ENCODE results near the gene NPFF. TPM values are rescaled to one million over a fixed set of nuclear protein-coding genes. Genes with fewer than 3 reads are reported as not detected.
A peak's percentile ranks its signal among the peaks of the same experiment; 100 is the strongest.

Gene NPFF
- total and polyA plus RNA-seq, 4 donors, result not detected

DNA sequence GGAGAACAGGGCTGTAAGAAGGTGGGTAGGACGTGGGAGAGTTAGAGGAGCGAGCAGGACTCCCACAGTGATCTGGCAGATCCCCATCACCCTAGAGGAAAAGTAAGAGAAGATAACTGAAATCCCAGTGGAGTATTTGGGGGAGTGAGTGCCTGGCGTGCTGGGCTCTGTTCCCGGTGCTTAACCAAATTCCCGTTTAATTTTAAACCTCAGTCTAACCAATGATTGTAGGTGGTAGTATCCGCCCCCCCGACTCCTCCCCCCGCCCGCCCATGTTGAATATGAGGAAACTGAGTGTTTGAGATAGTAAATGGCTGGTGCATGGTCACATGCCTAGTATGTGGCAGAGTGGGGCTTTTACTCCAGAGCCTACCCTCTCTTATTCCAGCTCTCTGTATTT lies 5.0 kb downstream of the NPFF start (continued):
- TF ChIP-seq JUND (IDR thresholded peaks at IDR 0.05), result no peak
- TF ChIP-seq NR2F2 (IDR thresholded peaks at IDR 0.05), result no peak
- TF ChIP-seq TAF1 (conservative IDR thresholded peaks at IDR 0.05), result no peak
- no peak for TF ChIP-seq HNF4A (conservative IDR thresholded peaks at IDR 0.05)
- TF ChIP-seq SP1 (IDR thresholded peaks at IDR 0.05), result no peak
- no peak for TF ChIP-seq RAD21 (IDR thresholded peaks at IDR 0.05)
- TF ChIP-seq, protein P1, sequence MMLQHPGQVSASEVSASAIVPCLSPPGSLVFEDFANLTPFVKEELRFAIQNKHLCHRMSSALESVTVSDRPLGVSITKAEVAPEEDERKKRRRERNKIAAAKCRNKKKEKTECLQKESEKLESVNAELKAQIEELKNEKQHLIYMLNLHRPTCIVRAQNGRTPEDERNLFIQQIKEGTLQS (IDR thresholded peaks at IDR 0.05), result no peak
- no peak for TF ChIP-seq GABPA (IDR thresholded peaks at IDR 0.05 in 1 of 2, conservative IDR thresholded peaks at IDR 0.05 in 1 of 2)
- TF ChIP-seq RXRA (IDR thresholded peaks at IDR 0.05), result no peak
- no peak for TF ChIP-seq HNF4G (IDR thresholded peaks at IDR 0.05)

DNA sequence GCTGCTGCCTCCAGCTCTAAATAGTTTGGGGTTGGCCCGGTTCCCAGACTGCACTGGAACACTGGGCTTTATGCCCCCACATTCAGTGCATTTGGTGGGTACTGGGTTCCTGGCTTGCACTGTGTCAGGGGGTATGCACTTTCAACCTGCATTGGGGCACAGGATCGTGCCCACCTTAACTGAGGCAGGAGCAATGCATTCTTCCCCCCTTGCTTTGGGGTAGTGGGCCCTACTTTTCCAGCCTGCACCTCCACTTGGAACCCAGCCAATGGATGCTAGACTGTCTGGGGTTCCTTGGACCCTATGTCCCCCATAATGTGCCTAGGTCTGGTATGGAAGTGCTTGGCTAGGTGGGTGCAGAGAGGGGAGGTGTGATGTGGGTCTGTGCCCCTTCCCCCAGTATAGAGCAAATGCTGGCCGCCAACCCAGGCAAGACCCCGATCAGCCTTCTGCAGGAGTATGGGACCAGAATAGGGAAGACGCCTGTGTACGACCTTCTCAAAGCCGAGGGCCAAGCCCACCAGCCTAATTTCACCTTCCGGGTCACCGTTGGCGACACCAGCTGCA lies 5.6 kb downstream of the NPFF start:
- Histone ChIP-seq H3K27ac (ENCODE audit: low read depth in 1 of 2, low read length in 2 of 2) (peak overlapping the region; percentile 98 to 99), H3K9ac (ENCODE audit: low read depth in 1 of 2, low read length in 2 of 2) (peak overlapping the region; percentile 60 to 68), H3K4me1 (ENCODE audit: control insufficient read depth in 4 of 4, insufficient read depth in 4 of 4, low read length in 3 of 4) (peaks cover 5 to 30% (median 21%) of the 10 kb centered on the region in 4 donors), H3K27me3 (ENCODE audit: control insufficient read depth in 4 of 4, insufficient read depth in 4 of 4, low read length in 3 of 4) (no peaks in the 10 kb centered on the region), H3K4me3 (ENCODE audit: low read depth in 1 of 3, low read length in 3 of 3) (peak overlapping the region; percentile 73 to 89 (median 74)), H3K36me3 (ENCODE audit: control insufficient read depth in 4 of 4, insufficient read depth in 3 of 4, low read depth in 1 of 4, low read length in 3 of 4) (peaks cover 0 to 14% (median 4%) of the 10 kb centered on the region in 4 donors), H3K9me3 (ENCODE audit: control insufficient read depth in 4 of 4, low read length in 3 of 4) (no peaks in the 10 kb centered on the region)
- DNase-seq (ENCODE audit: low spot score), result no peak
- TF ChIP-seq RAD21 (IDR thresholded peaks at IDR 0.05), result no peak
- TF ChIP-seq HNF4A (conservative IDR thresholded peaks at IDR 0.05), result peak in 1 of 2 donors; percentile 3
- no peak for TF ChIP-seq JUND (IDR thresholded peaks at IDR 0.05)
- TF ChIP-seq TAF1 (conservative IDR thresholded peaks at IDR 0.05), result no peak
- no peak for TF ChIP-seq FOXA1 (IDR thresholded peaks at IDR 0.05)
- no peak for TF ChIP-seq RXRA (IDR thresholded peaks at IDR 0.05)
- WGBS, result 71% methylated on average over 10 of the region's 10 CpGs

DNA sequence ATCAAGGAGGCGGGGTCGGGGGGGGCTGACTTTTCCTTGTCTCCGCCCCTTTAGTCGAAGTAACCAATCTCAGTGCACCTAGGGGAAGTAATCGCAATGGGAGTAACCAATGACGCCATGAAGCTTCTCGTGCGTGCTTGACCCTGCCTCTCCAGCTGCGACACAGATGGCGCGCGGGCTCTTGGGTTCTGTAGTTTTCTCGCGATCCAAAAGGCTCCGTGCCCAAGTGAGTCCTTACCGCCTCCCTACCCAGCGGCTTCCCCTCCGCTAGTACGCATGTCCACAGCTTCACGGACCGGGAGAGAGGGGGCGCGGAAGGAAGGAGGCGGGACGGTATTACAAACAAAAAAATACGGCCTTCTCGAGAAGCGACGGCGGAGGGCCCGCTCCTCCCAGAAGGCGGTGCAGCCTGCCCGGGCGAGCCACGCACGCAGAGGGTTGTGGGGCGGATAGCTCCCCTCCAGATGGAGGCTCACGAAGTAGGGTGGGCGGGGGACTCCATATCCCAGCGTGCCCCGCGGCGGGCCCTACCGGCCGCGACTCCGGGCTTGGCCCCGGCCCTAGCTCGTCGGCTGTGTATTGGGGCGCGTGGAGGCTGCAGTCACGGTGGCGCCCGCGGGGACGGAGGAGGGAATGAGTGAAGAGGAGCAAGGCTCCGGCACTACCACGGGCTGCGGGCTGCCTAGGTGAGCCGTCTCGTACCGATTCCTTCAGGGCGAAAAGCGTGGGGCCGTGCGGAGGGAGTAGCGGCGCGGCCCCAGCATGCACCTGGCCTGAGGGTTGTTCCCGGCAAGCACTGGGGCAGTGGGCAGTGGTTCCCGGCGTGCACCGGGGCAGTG lies 6.3 kb downstream of the NPFF start, which contains the start of gene TARBP2:
Gene TARBP2, plus strand, starts transcription at position 508 of the 839 bp plus-strand sequence. Its CDS starts 126 bp downstream, at position 634.
- DNase-seq (ENCODE audit: low spot score), result peak; percentile 98
- peaks cover 0 to 7% (median 1%) of the 10 kb centered on the region in 4 donors for H3K36me3 ChIP-seq (ENCODE audit: control insufficient read depth in 4 of 4, insufficient read depth in 3 of 4, low read depth in 1 of 4, low read length in 3 of 4)
- peak within 1 kb of the TSS; percentile 74 to 91 (median 80) for H3K4me3 ChIP-seq (ENCODE audit: low read depth in 1 of 3, low read length in 3 of 3)
- H3K27me3 ChIP-seq (ENCODE audit: control insufficient read depth in 4 of 4, insufficient read depth in 4 of 4, low read length in 3 of 4), result no peaks in the 10 kb centered on the region
- no peaks in the 10 kb centered on the region for H3K9me3 ChIP-seq (ENCODE audit: control insufficient read depth in 4 of 4, low read length in 3 of 4)
- under 1% methylated on average over 74 of the region's 74 CpGs for WGBS
- peaks cover 5 to 33% (median 21%) of the 10 kb centered on the region in 4 donors for H3K4me1 ChIP-seq (ENCODE audit: control insufficient read depth in 4 of 4, insufficient read depth in 4 of 4, low read length in 3 of 4)
- peak; percentile 89 for TF ChIP-seq YY1 (IDR thresholded peaks at IDR 0.05)
- no peak for TF ChIP-seq FOXA1 (IDR thresholded peaks at IDR 0.05)
- TF ChIP-seq, protein P2, sequence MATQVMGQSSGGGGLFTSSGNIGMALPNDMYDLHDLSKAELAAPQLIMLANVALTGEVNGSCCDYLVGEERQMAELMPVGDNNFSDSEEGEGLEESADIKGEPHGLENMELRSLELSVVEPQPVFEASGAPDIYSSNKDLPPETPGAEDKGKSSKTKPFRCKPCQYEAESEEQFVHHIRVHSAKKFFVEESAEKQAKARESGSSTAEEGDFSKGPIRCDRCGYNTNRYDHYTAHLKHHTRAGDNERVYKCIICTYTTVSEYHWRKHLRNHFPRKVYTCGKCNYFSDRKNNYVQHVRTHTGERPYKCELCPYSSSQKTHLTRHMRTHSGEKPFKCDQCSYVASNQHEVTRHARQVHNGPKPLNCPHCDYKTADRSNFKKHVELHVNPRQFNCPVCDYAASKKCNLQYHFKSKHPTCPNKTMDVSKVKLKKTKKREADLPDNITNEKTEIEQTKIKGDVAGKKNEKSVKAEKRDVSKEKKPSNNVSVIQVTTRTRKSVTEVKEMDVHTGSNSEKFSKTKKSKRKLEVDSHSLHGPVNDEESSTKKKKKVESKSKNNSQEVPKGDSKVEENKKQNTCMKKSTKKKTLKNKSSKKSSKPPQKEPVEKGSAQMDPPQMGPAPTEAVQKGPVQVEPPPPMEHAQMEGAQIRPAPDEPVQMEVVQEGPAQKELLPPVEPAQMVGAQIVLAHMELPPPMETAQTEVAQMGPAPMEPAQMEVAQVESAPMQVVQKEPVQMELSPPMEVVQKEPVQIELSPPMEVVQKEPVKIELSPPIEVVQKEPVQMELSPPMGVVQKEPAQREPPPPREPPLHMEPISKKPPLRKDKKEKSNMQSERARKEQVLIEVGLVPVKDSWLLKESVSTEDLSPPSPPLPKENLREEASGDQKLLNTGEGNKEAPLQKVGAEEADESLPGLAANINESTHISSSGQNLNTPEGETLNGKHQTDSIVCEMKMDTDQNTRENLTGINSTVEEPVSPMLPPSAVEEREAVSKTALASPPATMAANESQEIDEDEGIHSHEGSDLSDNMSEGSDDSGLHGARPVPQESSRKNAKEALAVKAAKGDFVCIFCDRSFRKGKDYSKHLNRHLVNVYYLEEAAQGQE (IDR thresholded peaks at IDR 0.05), result peak; percentile 5
- peak in 1 of 2 donors; percentile 22 for TF ChIP-seq GABPA (IDR thresholded peaks at IDR 0.05 in 1 of 2, conservative IDR thresholded peaks at IDR 0.05 in 1 of 2)
- peak; percentile 84 for TF ChIP-seq SP1 (IDR thresholded peaks at IDR 0.05)
- TF ChIP-seq HNF4G (IDR thresholded peaks at IDR 0.05), result no peak
- no peak for TF ChIP-seq FOXA2 (IDR thresholded peaks at IDR 0.05)
- TF ChIP-seq RAD21 (IDR thresholded peaks at IDR 0.05), result no peak
- TF ChIP-seq, protein P3, sequence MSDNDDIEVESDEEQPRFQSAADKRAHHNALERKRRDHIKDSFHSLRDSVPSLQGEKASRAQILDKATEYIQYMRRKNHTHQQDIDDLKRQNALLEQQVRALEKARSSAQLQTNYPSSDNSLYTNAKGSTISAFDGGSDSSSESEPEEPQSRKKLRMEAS (IDR thresholded peaks at IDR 0.05), result no peak
- peak in 1 of 2 donors; percentile 44 for TF ChIP-seq EGR1 (IDR thresholded peaks at IDR 0.05; ENCODE audit: low read depth in 2 of 2)
- TF ChIP-seq, protein P1 (IDR thresholded peaks at IDR 0.05), result no peak
- TF ChIP-seq TAF1 (conservative IDR thresholded peaks at IDR 0.05), result peak; percentile 26
- TF ChIP-seq, protein P4, sequence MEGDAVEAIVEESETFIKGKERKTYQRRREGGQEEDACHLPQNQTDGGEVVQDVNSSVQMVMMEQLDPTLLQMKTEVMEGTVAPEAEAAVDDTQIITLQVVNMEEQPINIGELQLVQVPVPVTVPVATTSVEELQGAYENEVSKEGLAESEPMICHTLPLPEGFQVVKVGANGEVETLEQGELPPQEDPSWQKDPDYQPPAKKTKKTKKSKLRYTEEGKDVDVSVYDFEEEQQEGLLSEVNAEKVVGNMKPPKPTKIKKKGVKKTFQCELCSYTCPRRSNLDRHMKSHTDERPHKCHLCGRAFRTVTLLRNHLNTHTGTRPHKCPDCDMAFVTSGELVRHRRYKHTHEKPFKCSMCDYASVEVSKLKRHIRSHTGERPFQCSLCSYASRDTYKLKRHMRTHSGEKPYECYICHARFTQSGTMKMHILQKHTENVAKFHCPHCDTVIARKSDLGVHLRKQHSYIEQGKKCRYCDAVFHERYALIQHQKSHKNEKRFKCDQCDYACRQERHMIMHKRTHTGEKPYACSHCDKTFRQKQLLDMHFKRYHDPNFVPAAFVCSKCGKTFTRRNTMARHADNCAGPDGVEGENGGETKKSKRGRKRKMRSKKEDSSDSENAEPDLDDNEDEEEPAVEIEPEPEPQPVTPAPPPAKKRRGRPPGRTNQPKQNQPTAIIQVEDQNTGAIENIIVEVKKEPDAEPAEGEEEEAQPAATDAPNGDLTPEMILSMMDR (IDR thresholded peaks at IDR 0.05; ENCODE audit: low read depth, low read length, missing input control), result no peak
- TF ChIP-seq HNF4A (conservative IDR thresholded peaks at IDR 0.05), result peak in 1 of 2 donors; percentile 4
- TF ChIP-seq, protein P5, sequence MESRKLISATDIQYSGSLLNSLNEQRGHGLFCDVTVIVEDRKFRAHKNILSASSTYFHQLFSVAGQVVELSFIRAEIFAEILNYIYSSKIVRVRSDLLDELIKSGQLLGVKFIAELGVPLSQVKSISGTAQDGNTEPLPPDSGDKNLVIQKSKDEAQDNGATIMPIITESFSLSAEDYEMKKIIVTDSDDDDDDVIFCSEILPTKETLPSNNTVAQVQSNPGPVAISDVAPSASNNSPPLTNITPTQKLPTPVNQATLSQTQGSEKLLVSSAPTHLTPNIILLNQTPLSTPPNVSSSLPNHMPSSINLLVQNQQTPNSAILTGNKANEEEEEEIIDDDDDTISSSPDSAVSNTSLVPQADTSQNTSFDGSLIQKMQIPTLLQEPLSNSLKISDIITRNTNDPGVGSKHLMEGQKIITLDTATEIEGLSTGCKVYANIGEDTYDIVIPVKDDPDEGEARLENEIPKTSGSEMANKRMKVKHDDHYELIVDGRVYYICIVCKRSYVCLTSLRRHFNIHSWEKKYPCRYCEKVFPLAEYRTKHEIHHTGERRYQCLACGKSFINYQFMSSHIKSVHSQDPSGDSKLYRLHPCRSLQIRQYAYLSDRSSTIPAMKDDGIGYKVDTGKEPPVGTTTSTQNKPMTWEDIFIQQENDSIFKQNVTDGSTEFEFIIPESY (IDR thresholded peaks at IDR 0.05), result peak; percentile 64
- TF ChIP-seq RXRA (IDR thresholded peaks at IDR 0.05), result peak; percentile 13 to 53
- no peak for TF ChIP-seq NR2F2 (IDR thresholded peaks at IDR 0.05)
- peak; percentile 14 to 76 for TF ChIP-seq JUND (IDR thresholded peaks at IDR 0.05)
- peak within 1 kb of the TSS; percentile 92 to 100 for H3K9ac ChIP-seq (ENCODE audit: low read depth in 1 of 2, low read length in 2 of 2)
- peak within 1 kb of the TSS; percentile 98 to 99 for H3K27ac ChIP-seq (ENCODE audit: low read depth in 1 of 2, low read length in 2 of 2)

Data from liver (tissue), 9 donors.